Neural crest cell (in vitro differentiated cells): Measurements from ENCODE around the gene AMY2B. TPM values are rescaled to one million over a fixed set of nuclear protein-coding genes. Genes with fewer than 3 reads are reported as not detected.
A peak's percentile ranks its signal among the peaks of the same experiment; 100 is the strongest.
"Not testable (repeated sequence)": the region's sequence is repeated elsewhere in the genome, so short reads cannot be mapped to it uniquely, and the experiment has no call there.

ENCODE experiments used
- DNase-seq: peaks from one replicate; pipeline ENCODE4 v3.0.0; 2021; ENCODE audit warnings: low read depth, mixed read lengths, low spot score
- H3K27ac Mint-ChIP-seq: one replicate; pipeline ENCODE4 v1.8.0; 2021; ENCODE audit warnings: mild to moderate bottlenecking, mixed read lengths; ENCODE audit not compliant: unreplicated experiment
- H3K27me3 Mint-ChIP-seq: 2 replicates; pipeline ENCODE4 v1.8.0; 2021; ENCODE audit warnings: low read depth, mild to moderate bottlenecking, mixed read lengths
- H3K36me3 Mint-ChIP-seq: 2 replicates; pipeline ENCODE4 v1.8.0; 2021; ENCODE audit warnings: low read depth, mild to moderate bottlenecking, mixed read lengths
- H3K4me1 Mint-ChIP-seq: 2 replicates; pipeline ENCODE4 v1.8.0; 2021; ENCODE audit warnings: mixed read lengths
- H3K4me3 Mint-ChIP-seq: one replicate; pipeline ENCODE4 v1.8.0; 2021; ENCODE audit warnings: mild to moderate bottlenecking, mixed read lengths
- H3K9me3 Mint-ChIP-seq: 2 replicates; pipeline ENCODE4 v1.8.0; 2021; ENCODE audit warnings: mixed read lengths
- CTCF ChIP-seq: fragments of 200-600 bp; sonication (generic); conservative IDR thresholded peaks from 2 replicates; pipeline ENCODE4 v1.5.0; 2021; ENCODE audit warnings: antibody characterized with exemption, mild to moderate bottlenecking
- long read RNA-seq: library from polyadenylated mRNA; unstranded; transcript quantifications from one replicate; pipeline ENCODE4 v2.0.0, GENCODE V29; 2020
- total RNA-seq: library from RNA; stranded (reverse); gene quantifications from 2 replicates; pipeline ENCODE4 v1.2.1, GENCODE V29; 2021

Gene AMY2B
- total RNA-seq = 2.7 and 3.4 TPM in 2 replicates
- long read RNA-seq, partial matches to known transcripts = 1 of 1 reads
- long read RNA-seq, other reads (novel, unspliced or antisense) = 0 of 1 reads

DNA sequence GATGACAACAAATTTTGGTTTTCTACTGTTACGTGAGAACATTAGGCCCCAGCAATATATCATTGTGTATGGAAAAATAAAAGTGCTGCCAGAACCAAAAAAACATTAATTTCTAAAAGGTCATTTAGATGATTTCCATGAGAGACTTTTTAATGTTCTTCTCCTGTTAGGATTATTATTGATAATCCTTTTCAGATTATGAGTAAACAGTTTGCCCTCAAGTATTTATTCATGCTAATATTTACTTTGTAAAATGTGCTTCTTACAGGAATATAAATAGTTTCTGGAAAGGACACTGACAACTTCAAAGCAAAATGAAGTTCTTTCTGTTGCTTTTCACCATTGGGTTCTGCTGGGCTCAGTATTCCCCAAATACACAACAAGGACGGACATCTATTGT, at the start of gene AMY2B:
Gene AMY2B (plus strand): TSS at position 301 of the 400 bp plus-strand sequence. CDS start 14 bp downstream, at position 315.
- H3K4me3 Mint-ChIP-seq, H3K9me3 Mint-ChIP-seq, DNase-seq, H3K27me3 Mint-ChIP-seq, H3K4me1 Mint-ChIP-seq, H3K27ac Mint-ChIP-seq, H3K36me3 Mint-ChIP-seq: not testable (repeated sequence)

- no peak for TF ChIP-seq CTCF
- no peak overlapping the region for H3K27ac Mint-ChIP-seq
- DNase-seq = no peak
- H3K4me1 Mint-ChIP-seq = peaks cover 24% of the 10 kb centered on the region
- peaks cover 6% of the 10 kb centered on the region for H3K36me3 Mint-ChIP-seq
- peaks cover 7% of the 10 kb centered on the region for H3K9me3 Mint-ChIP-seq
- H3K4me3 Mint-ChIP-seq = no peak overlapping the region
- no peaks in the 10 kb centered on the region for H3K27me3 Mint-ChIP-seq
Observed at GRCh38 chr1:103523346-103523745, 48.0 kb upstream of the AMY2B start.

DNA sequence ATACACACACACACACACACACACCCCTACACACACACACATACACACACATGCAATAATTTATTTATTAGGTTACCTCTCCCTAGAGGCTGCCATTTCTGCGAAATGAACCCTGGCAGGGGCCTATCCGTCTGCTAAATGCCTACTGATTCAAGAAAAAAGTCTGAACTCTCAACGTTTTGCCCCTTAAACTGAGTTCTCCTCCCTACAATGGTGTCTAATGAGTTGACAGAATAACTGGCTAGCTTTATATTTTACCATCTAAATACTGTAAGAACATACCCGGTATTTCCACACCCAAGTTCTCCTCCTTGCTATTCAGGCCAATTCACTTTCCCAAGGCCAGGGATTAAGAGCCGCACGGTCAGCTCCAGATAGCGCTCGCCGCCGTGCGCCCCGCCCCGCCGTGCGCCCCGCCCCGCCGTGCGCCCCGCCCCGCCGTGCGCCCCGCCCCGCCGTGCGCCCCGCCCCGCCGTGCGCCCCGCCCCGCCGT, 46.2 kb upstream of the AMY2B start:
- Mint-ChIP-seq H3K27ac (no peak overlapping the region), H3K4me1 (peaks cover 24% of the 10 kb centered on the region), H3K9me3 (peaks cover 7% of the 10 kb centered on the region), H3K36me3 (peaks cover 11% of the 10 kb centered on the region), H3K4me3 (peak overlapping the region; percentile 89), H3K27me3 (no peaks in the 10 kb centered on the region)
- DNase-seq = no peak
- no peak for TF ChIP-seq CTCF

GRCh38 chr1:103525607-103526507, 45.5 kb upstream of the AMY2B start, which contains the start of gene RNPC3:
RNPC3 (plus strand) TSS chr1:103525699; CDS start chr1:103526071, 372 bp downstream.
- peak; percentile 82 for DNase-seq
- peaks cover 14% of the 10 kb centered on the region for H3K36me3 Mint-ChIP-seq
- peak; percentile 19 for TF ChIP-seq CTCF
- peaks cover 7% of the 10 kb centered on the region for H3K9me3 Mint-ChIP-seq
- no peaks in the 10 kb centered on the region for H3K27me3 Mint-ChIP-seq
- peak within 1 kb of the TSS; percentile 99 for H3K27ac Mint-ChIP-seq
- H3K4me1 Mint-ChIP-seq = peaks cover 24% of the 10 kb centered on the region
- peak within 1 kb of the TSS; percentile 99 for H3K4me3 Mint-ChIP-seq

GRCh38 chr1:103527331-103527730, 44.1 kb upstream of the AMY2B start:
- H3K27ac Mint-ChIP-seq = no peak overlapping the region
- H3K4me1 Mint-ChIP-seq = peaks cover 24% of the 10 kb centered on the region
- H3K36me3 Mint-ChIP-seq = peaks cover 26% of the 10 kb centered on the region
- peaks cover 9% of the 10 kb centered on the region for H3K9me3 Mint-ChIP-seq
- H3K4me3 Mint-ChIP-seq = peak overlapping the region; percentile 99
- no peak for DNase-seq
- no peaks in the 10 kb centered on the region for H3K27me3 Mint-ChIP-seq
- TF ChIP-seq CTCF = no peak

GRCh38 chr1:103529746-103530145, 41.6 kb upstream of the AMY2B start:
- peaks cover 2% of the 10 kb centered on the region for H3K9me3 Mint-ChIP-seq
- H3K4me1 Mint-ChIP-seq = peaks cover 24% of the 10 kb centered on the region
- TF ChIP-seq CTCF = no peak
- H3K36me3 Mint-ChIP-seq = peaks cover 24% of the 10 kb centered on the region
- no peaks in the 10 kb centered on the region for H3K27me3 Mint-ChIP-seq
- H3K27ac Mint-ChIP-seq = no peak overlapping the region
- no peak overlapping the region for H3K4me3 Mint-ChIP-seq
- DNase-seq = no peak
